ENCODE measurements around the gene TYRO3. TPM values are rescaled to one million over a fixed set of nuclear protein-coding genes. Genes with fewer than 3 reads are reported as not detected.

Gene TYRO3
- total and polyA plus RNA-seq, 2 of the 13 experiments (the other 11 are each of a cell fraction or from before 2014, with no cell fraction given) = 24.0 to 43.6 TPM

- Histone ChIP-seq H4K20me1 (ENCODE audit: insufficient read depth, low read length) (no peaks in the 10 kb centered on the region), H3K9me3 (ENCODE audit: low read length) (no peaks in the 10 kb centered on the region), H3K4me1 (ENCODE audit: insufficient read depth, low read length) (peaks cover 26% of the 10 kb centered on the region), H3K27ac (ENCODE audit: extremely low read length, insufficient read depth, low read length) (peak overlapping the region; percentile 83), H3K79me2 (ENCODE audit: insufficient read depth, low read length) (peaks cover 28% of the 10 kb centered on the region), H3K4me2 (ENCODE audit: low read depth, low read length) (peak overlapping the region; percentile 77), H2AFZ (ENCODE audit: low read length) (peak overlapping the region; percentile 68), H3K4me3 (replicated peaks in 1 of 3; ENCODE audit: insufficient read depth in 1 of 3, low read depth in 2 of 3, low read length in 3 of 3) (peak overlapping the region; percentile 23 to 63 (median 59); a peak in 5 of 6 replicates), H3K9ac (ENCODE audit: insufficient read depth, low read depth, low read length) (peak overlapping the region; percentile 70), H3K36me3 (replicated peaks in 1 of 2; ENCODE audit: control insufficient read depth in 1 of 2, insufficient read depth in 2 of 2, low read length in 2 of 2) (no peaks in the 10 kb centered on the region), H3K27me3 (ENCODE audit: control insufficient read depth in 1 of 2, insufficient read depth in 2 of 2, low read length in 2 of 2) (no peaks in the 10 kb centered on the region)
- ChIA-PET POLR2A (interaction anchor here (0.6 to 2.0 kb wide), 14 partner anchors 10 to 153 kb away, joined by 3 to 17 read pairs (median 4); partner anchors contain the start of genes MAPKBP1, MGA and RPAP1), CTCF (ENCODE audit: low intra/inter-chr PET ratio, low total read pairs) (no interaction called here)
- no peak for ATAC-seq
- in situ Hi-C loops (cut with HindIII; ENCODE audit: extremely low pct_ligation_motif_present, low pct_unique_long_range_greater_than_20kb) = no loop called here
- 20% methylated on average over 11 of the region's 18 CpGs for WGBS (ENCODE audit: low lambda C conversion rate)
- no peak for TF ChIP-seq ZHX1 (CRISPR knock-in tag; IDR thresholded peaks at IDR 0.05; ENCODE audit: low read depth)
- TF ChIP-seq TAF1 (CRISPR knock-in tag; IDR thresholded peaks at IDR 0.05) = peak; percentile 65; the same call in 1 of the 2 replicates
- no peak for TF ChIP-seq ZNF335 (CRISPR knock-in tag; IDR thresholded peaks at IDR 0.05)
- TF ChIP-seq TFE3 (CRISPR knock-in tag; IDR thresholded peaks at IDR 0.05) = no peak
- no peak for TF ChIP-seq CREB1 (IDR thresholded peaks at IDR 0.05)
- TF ChIP-seq CREB1 (CRISPR knock-in tag; IDR thresholded peaks at IDR 0.05) = peak; percentile 69; the same call in 1 of the 2 replicates
- 0 out of 2 replicates have a peak, but pooled peaks have one; percentile 36 for TF ChIP-seq CREM (IDR thresholded peaks at IDR 0.05)
- TF ChIP-seq CREM (CRISPR knock-in tag; IDR thresholded peaks at IDR 0.05) = no peak
- peak; percentile 10; the same call in 1 of the 2 replicates for TF ChIP-seq SUZ12 (IDR thresholded peaks at IDR 0.05; ENCODE audit: low read depth, low read length)
- TF ChIP-seq ZNF280D (CRISPR knock-in tag; IDR thresholded peaks at IDR 0.05) = no peak
- no peak for TF ChIP-seq REPIN1 (CRISPR knock-in tag; IDR thresholded peaks at IDR 0.05; ENCODE audit: borderline replicate concordance, low read depth)
- TF ChIP-seq ZNF549 (CRISPR knock-in tag; IDR thresholded peaks at IDR 0.05) = no peak
- TF ChIP-seq NFRKB (IDR thresholded peaks at IDR 0.05) = no peak
- no peak for TF ChIP-seq MXD4 (CRISPR knock-in tag; IDR thresholded peaks at IDR 0.05)
- TF ChIP-seq ZNF556 (CRISPR knock-in tag; IDR thresholded peaks at IDR 0.05; ENCODE audit: borderline replicate concordance) = 0 out of 2 replicates have a peak, but pooled peaks have one; percentile 60
- TF ChIP-seq ARID2 (CRISPR knock-in tag; IDR thresholded peaks at IDR 0.05; ENCODE audit: borderline replicate concordance) = no peak
- TF ChIP-seq ZBTB7A (CRISPR knock-in tag; IDR thresholded peaks at IDR 0.05) = no peak
- DNase-seq (ENCODE audit: low spot score) = no peak
- intact Hi-C loops (cut with micrococcal nuclease; ENCODE audit: unreplicated experiment) = loop anchor here (5.0 kb wide), 1 partner anchor 63 kb away; the partner anchor contains the start of gene TYRO3
- BruUV-seq (replicated peaks) = TSS peak; percentile 96
- no peak for FAIRE-seq
Measured at GRCh38 chr15:41620536-41621199, 61.7 kb downstream of the TYRO3 start.

Measured in HepG2 (cell line).